Measurements from ENCODE around the gene TBX15. TPM values are rescaled to one million over a fixed set of nuclear protein-coding genes. Genes with fewer than 3 reads are reported as not detected.

Gene TBX15
- total RNA-seq: 100 to 1,000 TPM in 1 of 8 experiments, 10 to 100 TPM in 2, 1 to 10 TPM in 3, under 1 TPM in 2; 0.11 to 104 (median 5.3) TPM

- peaks cover 4 to 32% of the 10 kb centered on the region in 2 donors for H3K4me1 ChIP-seq (replicated peaks in 1 of 2)
- 3 to 88% (median 26%) methylated on average over 3 to 22 of the region's 31 CpGs; no CpG with 5 or more reads in 1 of the 10 experiments for WGBS, 10 experiments
- H3K27ac ChIP-seq: peak within 1 kb of the TSS in 1 of 2 donors; percentile 77
- peak within 1 kb of the TSS; percentile 2 to 58 (median 35) for H3K4me3 ChIP-seq
- in situ Hi-C loops (cut with MboI; ENCODE audit: low pct_unique_long_range_greater_than_20kb in 2 of 9, low sequenced_read_pairs in 9 of 9, unreplicated experiment in 9 of 9): loop anchor here in 4 of 9 experiments (25.0 kb wide), 2 partner anchors 826 to 901 kb away; no protein-coding TSS in a partner anchor
- peak in 2 of 8 experiments; percentile 31 to 58 for ATAC-seq (replicated peaks in 6 of 8)
Observed at GRCh38 chr1:118988186-118989005, at the start of gene TBX15. TSS of gene TBX15 (minus strand) at chr1:118988343. CDS start at chr1:118987795, 548 bp downstream.

GRCh38 chr1:119034359-119034758 is 46.2 kb upstream of the TBX15 start:
- Histone ChIP-seq H3K4me1 (replicated peaks in 1 of 2) (peaks cover 0 to 2% of the 10 kb centered on the region in 2 donors), H3K27ac (no peak overlapping the region), H3K4me3 (no peak overlapping the region)
- in situ Hi-C loops (cut with MboI; ENCODE audit: low pct_unique_long_range_greater_than_20kb in 2 of 9, low sequenced_read_pairs in 9 of 9, unreplicated experiment in 9 of 9): no loop called here
- ATAC-seq (replicated peaks in 6 of 8): peak in 3 of 8 experiments; percentile 61 to 99 (median 94)

GRCh38 chr1:119032986-119033385 is 44.8 kb upstream of the TBX15 start:
- ATAC-seq (replicated peaks in 6 of 8): no peak
- 86 to 100% (median 96%) methylated on average over 4 to 22 of the region's 22 CpGs; no CpG with 5 or more reads in 2 of the 10 experiments for WGBS, 10 experiments
- no peak overlapping the region for H3K27ac ChIP-seq
- in situ Hi-C loops (cut with MboI; ENCODE audit: low pct_unique_long_range_greater_than_20kb in 2 of 9, low sequenced_read_pairs in 9 of 9, unreplicated experiment in 9 of 9): no loop called here
- H3K4me1 ChIP-seq (replicated peaks in 1 of 2): peaks cover 0 to 2% of the 10 kb centered on the region in 2 donors
- H3K4me3 ChIP-seq: no peak overlapping the region

GRCh38 chr1:119027759-119028158 is 39.6 kb upstream of the TBX15 start:
- WGBS, 10 experiments: 0 to 100% (median 80%) methylated on average over 1 of the region's 1 CpG; no CpG with 5 or more reads in 1 of the 10 experiments
- peak in 2 of 8 experiments; percentile 66 to 72 for ATAC-seq (replicated peaks in 6 of 8)
- Histone ChIP-seq H3K4me3 (no peak overlapping the region), H3K4me1 (replicated peaks in 1 of 2) (no peaks in the 10 kb centered on the region), H3K27ac (no peak overlapping the region)
- in situ Hi-C loops (cut with MboI; ENCODE audit: low pct_unique_long_range_greater_than_20kb in 2 of 9, low sequenced_read_pairs in 9 of 9, unreplicated experiment in 9 of 9): no loop called here

GRCh38 chr1:119026956-119027355 is 38.8 kb upstream of the TBX15 start:
- in situ Hi-C loops (cut with MboI; ENCODE audit: low pct_unique_long_range_greater_than_20kb in 2 of 9, low sequenced_read_pairs in 9 of 9, unreplicated experiment in 9 of 9): no loop called here
- H3K4me3 ChIP-seq: no peak overlapping the region
- H3K4me1 ChIP-seq (replicated peaks in 1 of 2): no peaks in the 10 kb centered on the region
- no peak overlapping the region for H3K27ac ChIP-seq
- ATAC-seq (replicated peaks in 6 of 8): no peak
- WGBS, 10 experiments: 23 to 100% (median 92%) methylated on average over 1 to 5 of the region's 5 CpGs; no CpG with 5 or more reads in 1 of the 10 experiments

GRCh38 chr1:119015547-119015946 is 27.4 kb upstream of the TBX15 start:
- in situ Hi-C loops (cut with MboI; ENCODE audit: low pct_unique_long_range_greater_than_20kb in 2 of 9, low sequenced_read_pairs in 9 of 9, unreplicated experiment in 9 of 9): loop anchor here in 2 of 9 experiments (25.0 kb wide), 1 partner anchor 853 kb away; no protein-coding TSS in a partner anchor
- H3K4me3 ChIP-seq: no peak overlapping the region
- ATAC-seq (replicated peaks in 6 of 8): no peak
- 12 to 100% (median 84%) methylated on average over 1 to 2 of the region's 2 CpGs for WGBS, 10 experiments
- H3K27ac ChIP-seq: no peak overlapping the region
- no peaks in the 10 kb centered on the region for H3K4me1 ChIP-seq (replicated peaks in 1 of 2)

GRCh38 chr1:119012383-119012782 is 24.2 kb upstream of the TBX15 start:
- 69 to 100% (median 87%) methylated on average over 2 to 5 of the region's 5 CpGs; no CpG with 5 or more reads in 1 of the 10 experiments for WGBS, 10 experiments
- Histone ChIP-seq H3K4me1 (replicated peaks in 1 of 2) (peaks cover 0 to 9% of the 10 kb centered on the region in 2 donors), H3K27ac (no peak overlapping the region), H3K4me3 (no peak overlapping the region)
- no peak for ATAC-seq (replicated peaks in 6 of 8)
- in situ Hi-C loops (cut with MboI; ENCODE audit: low pct_unique_long_range_greater_than_20kb in 2 of 9, low sequenced_read_pairs in 9 of 9, unreplicated experiment in 9 of 9): loop anchor here in 2 of 9 experiments (25.0 kb wide), 1 partner anchor 850 kb away; no protein-coding TSS in a partner anchor

GRCh38 chr1:119011706-119012105 is 23.6 kb upstream of the TBX15 start:
- no peak overlapping the region for H3K27ac ChIP-seq
- ATAC-seq (replicated peaks in 6 of 8): no peak
- in situ Hi-C loops (cut with MboI; ENCODE audit: low pct_unique_long_range_greater_than_20kb in 2 of 9, low sequenced_read_pairs in 9 of 9, unreplicated experiment in 9 of 9): loop anchor here in 2 of 9 experiments (25.0 kb wide), 1 partner anchor 849 kb away; no protein-coding TSS in a partner anchor
- H3K4me1 ChIP-seq (replicated peaks in 1 of 2): peaks cover 0 to 9% of the 10 kb centered on the region in 2 donors
- WGBS, 10 experiments: 57 to 100% (median 89%) methylated on average over 1 to 3 of the region's 3 CpGs; no CpG with 5 or more reads in 4 of the 10 experiments
- no peak overlapping the region for H3K4me3 ChIP-seq

GRCh38 chr1:119011116-119011515 is 23.0 kb upstream of the TBX15 start:
- Histone ChIP-seq H3K4me1 (replicated peaks in 1 of 2) (peaks cover 0 to 9% of the 10 kb centered on the region in 2 donors), H3K27ac (no peak overlapping the region), H3K4me3 (no peak overlapping the region)
- in situ Hi-C loops (cut with MboI; ENCODE audit: low pct_unique_long_range_greater_than_20kb in 2 of 9, low sequenced_read_pairs in 9 of 9, unreplicated experiment in 9 of 9): loop anchor here in 2 of 9 experiments (25.0 kb wide), 1 partner anchor 849 kb away; no protein-coding TSS in a partner anchor
- ATAC-seq (replicated peaks in 6 of 8): no peak
- 82 to 100% (median 94%) methylated on average over 1 to 2 of the region's 2 CpGs; no CpG with 5 or more reads in 4 of the 10 experiments for WGBS, 10 experiments

GRCh38 chr1:119010201-119010600 is 22.1 kb upstream of the TBX15 start:
- peaks cover 0 to 9% of the 10 kb centered on the region in 2 donors for H3K4me1 ChIP-seq (replicated peaks in 1 of 2)
- H3K27ac ChIP-seq: no peak overlapping the region
- in situ Hi-C loops (cut with MboI; ENCODE audit: low pct_unique_long_range_greater_than_20kb in 2 of 9, low sequenced_read_pairs in 9 of 9, unreplicated experiment in 9 of 9): loop anchor here in 2 of 9 experiments (25.0 kb wide), 1 partner anchor 848 kb away; no protein-coding TSS in a partner anchor
- peak in 3 of 8 experiments; percentile 23 to 63 (median 45) for ATAC-seq (replicated peaks in 6 of 8)
- 0 to 83% (median 80%) methylated on average over 1 of the region's 1 CpG; no CpG with 5 or more reads in 4 of the 10 experiments for WGBS, 10 experiments
- no peak overlapping the region for H3K4me3 ChIP-seq

GRCh38 chr1:119009312-119009655 is 21.1 kb upstream of the TBX15 start:
- Histone ChIP-seq H3K4me1 (replicated peaks in 1 of 2) (peaks cover 0 to 9% of the 10 kb centered on the region in 2 donors), H3K27ac (no peak overlapping the region), H3K4me3 (no peak overlapping the region)
- in situ Hi-C loops (cut with MboI; ENCODE audit: low pct_unique_long_range_greater_than_20kb in 2 of 9, low sequenced_read_pairs in 9 of 9, unreplicated experiment in 9 of 9): loop anchor here in 3 of 9 experiments (10.0 to 25.0 kb wide), 2 partner anchors 847 to 854 kb away; no protein-coding TSS in a partner anchor
- 0 to 40% (median 21%) methylated on average over 1 to 2 of the region's 2 CpGs; no CpG with 5 or more reads in 1 of the 10 experiments for WGBS, 10 experiments
- ATAC-seq (replicated peaks in 6 of 8): peak in 1 of 8 experiments; percentile 22

- in situ Hi-C loops (cut with MboI; ENCODE audit: low pct_unique_long_range_greater_than_20kb in 2 of 9, low sequenced_read_pairs in 9 of 9, unreplicated experiment in 9 of 9): loop anchor here in 3 of 9 experiments (10.0 to 25.0 kb wide), 2 partner anchors 846 to 854 kb away; no protein-coding TSS in a partner anchor
- WGBS, 10 experiments: 4 to 50% (median 10%) methylated on average over 5 to 14 of the region's 22 CpGs
Observed at GRCh38 chr1:119008483-119009311, 20.6 kb upstream of the TBX15 start.

More at GRCh38 chr1:119008483-119009311, 20.6 kb upstream of the TBX15 start:
- H3K27ac ChIP-seq: no peak overlapping the region
- H3K4me1 ChIP-seq (replicated peaks in 1 of 2): peaks cover 0 to 9% of the 10 kb centered on the region in 2 donors
- peak; percentile 47 to 77 (median 70) for ATAC-seq (replicated peaks in 6 of 8)
- peak overlapping the region in 4 of 5 donors; percentile 1 to 23 (median 10) for H3K4me3 ChIP-seq

Measured in motor neuron (in vitro differentiated cells).